K562 (cell line): ENCODE measurements around the gene LHCGR.

Experiments
- CHD2 ChIP-seq: IDR thresholded peaks from 2 replicates; pipeline ENCODE4 v1.6.1; 2011; ENCODE audit warnings: low read depth, low read length
- CREB1 ChIP-seq, 2 experiments: sonication (generic) in 1 of 2; formaldehyde crosslinking in 1 of 2; IDR thresholded peaks; 2 replicates each; pipeline versions ENCODE4 v1.6.1 to v1.8.0; 2012 to 2022; ENCODE audit warnings: inconsistent platforms in 1 of 2, mild to moderate bottlenecking in 1 of 2, missing genetic modification reagents in 1 of 2, moderate library complexity in 1 of 2
- HDAC1 ChIP-seq, 2 experiments: fragments of 450-650 bp; IDR thresholded peaks; 2 replicates each; pipeline ENCODE4 v1.6.1; 2016 to 2017; ENCODE audit warnings: inconsistent platforms in 1 of 2, mild to moderate bottlenecking in 1 of 2, moderate library complexity in 1 of 2
- POLR2A ChIP-seq: fragments of 450-650 bp; conservative IDR thresholded peaks from 2 replicates; pipeline ENCODE4 v1.6.1; 2016
- PREB ChIP-seq: sonication (generic); formaldehyde crosslinking; IDR thresholded peaks from 2 replicates; pipeline ENCODE4 v1.8.1; 2023; ENCODE audit warnings: mild to moderate bottlenecking, missing genetic modification reagents
- SMAD1 ChIP-seq: fragments of 150-350 bp; IDR thresholded peaks from 2 replicates; pipeline ENCODE4 v1.6.1; 2014; ENCODE audit warnings: low read length, low read depth; ENCODE audit not compliant: partially characterized antibody
- ZNF77 ChIP-seq: fragments of 250-450 bp; sonication (Bioruptor Pico); IDR thresholded peaks from 2 replicates; pipeline ENCODE4 v1.5.0; 2020

- TF ChIP-seq CREB1 (IDR thresholded peaks at IDR 0.05), result no peak
- TF ChIP-seq CREB1 (CRISPR knock-in tag; IDR thresholded peaks at IDR 0.05), result no peak
- no peak for TF ChIP-seq ZNF77 (CRISPR knock-in tag)
- no peak for TF ChIP-seq POLR2A
- TF ChIP-seq SMAD1, result no peak
- no peak for TF ChIP-seq PREB
- no peak for TF ChIP-seq HDAC1 (IDR thresholded peaks at IDR 0.05)
- TF ChIP-seq CHD2, result no peak
These were observed 38.1 kb upstream of the LHCGR start for GRCh38 chr2:48793671-48794070.
